Measurements from ENCODE around the gene NT5DC2. TPM values are rescaled to one million over a fixed set of nuclear protein-coding genes. Genes with fewer than 3 reads are reported as not detected.

Gene NT5DC2
- total and polyA plus RNA-seq, 2 of the 8 experiments (the other 6 are each of a cell fraction or from before 2014, with no cell fraction given), result 331 to 477 TPM

DNA sequence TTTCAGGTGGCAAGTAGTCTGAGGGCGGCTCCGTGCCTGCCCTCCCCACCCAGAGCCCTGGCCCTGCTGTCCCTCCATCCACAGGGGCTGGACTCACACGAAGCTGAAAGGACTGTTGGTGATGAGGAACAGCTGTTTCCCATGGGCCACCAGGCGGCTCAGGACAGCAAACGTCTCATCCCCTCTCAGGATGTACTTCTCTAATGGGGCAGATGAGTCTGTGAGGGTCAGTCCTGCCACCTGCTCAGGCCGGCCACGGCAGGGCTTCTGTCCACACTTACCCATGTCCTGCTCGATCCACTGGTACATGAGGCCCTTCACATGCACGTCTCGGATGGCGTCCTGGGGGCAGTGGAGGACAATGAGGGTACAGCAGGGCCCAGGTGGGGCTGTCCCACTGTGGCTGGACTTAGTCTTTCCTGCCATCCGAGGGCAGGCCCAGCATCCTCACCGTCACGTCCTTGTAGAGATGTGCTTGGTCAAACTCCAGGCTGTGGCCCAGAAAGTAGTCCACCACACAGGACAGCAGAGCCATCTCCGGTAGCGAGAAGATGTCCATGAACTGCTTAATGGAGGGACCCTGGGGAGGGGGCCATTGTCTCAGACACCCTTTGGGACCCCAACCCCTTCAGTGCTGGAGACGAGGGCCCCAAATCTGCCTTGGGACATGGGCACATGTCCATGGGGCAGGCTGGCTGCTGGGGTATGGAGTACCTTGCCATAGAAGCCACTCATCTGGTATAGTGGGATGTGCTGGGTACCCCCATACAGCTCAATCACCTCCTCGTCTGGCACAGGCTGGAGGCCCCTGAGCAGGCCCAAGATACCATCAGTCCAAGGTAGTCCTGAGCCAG is 5.7 kb downstream of the NT5DC2 start (continued):
- no peak for TF ChIP-seq KDM1A (IDR thresholded peaks at IDR 0.05; ENCODE audit: borderline replicate concordance, low read length)
- TF ChIP-seq BACH1 (IDR thresholded peaks at IDR 0.05; ENCODE audit: low read length), result no peak
